ENCODE measurements around the gene ZNF521.
A peak's percentile ranks its signal among the peaks of the same experiment; 100 is the strongest.

Gene ZNF521

GRCh38 chr18:25351777-25352628, at the start of gene ZNF521:
ZNF521 (minus strand) TSS chr18:25352166; CDS start chr18:25350946, 1,220 bp downstream.
- no peak for FAIRE-seq

GRCh38 chr18:25399554-25399953, 47.6 kb upstream of the ZNF521 start:
- FAIRE-seq, result no peak

- no peak for FAIRE-seq
Measured at GRCh38 chr18:25392192-25392591, 40.2 kb upstream of the ZNF521 start.

- no peak for FAIRE-seq
Measured at GRCh38 chr18:25373432-25374179, 21.6 kb upstream of the ZNF521 start.

GRCh38 chr18:25370391-25370790, 18.4 kb upstream of the ZNF521 start:
- FAIRE-seq, result no peak

- FAIRE-seq, result no peak
Measured at GRCh38 chr18:25365242-25365641, 13.3 kb upstream of the ZNF521 start.

GRCh38 chr18:25364732-25365131, 12.8 kb upstream of the ZNF521 start:
- FAIRE-seq, result no peak

GRCh38 chr18:25360301-25360899, 8.4 kb upstream of the ZNF521 start:
- no peak for FAIRE-seq

- no peak for FAIRE-seq
Measured at GRCh38 chr18:25353080-25353479, 1.1 kb upstream of the ZNF521 start.

GRCh38 chr18:25352629-25353005, 651 bp upstream of the ZNF521 start:
- FAIRE-seq, result peak; percentile 78

- no peak for FAIRE-seq
Measured at GRCh38 chr18:25351280-25351775, 638 bp downstream of the ZNF521 start.

- no peak for FAIRE-seq
Measured at GRCh38 chr18:25350489-25351251, 1.3 kb downstream of the ZNF521 start.

GRCh38 chr18:25349926-25350487, 2.0 kb downstream of the ZNF521 start:
- FAIRE-seq, result no peak

GRCh38 chr18:25349131-25349925, 2.6 kb downstream of the ZNF521 start:
- FAIRE-seq, result no peak

GRCh38 chr18:25348386-25349130, 3.4 kb downstream of the ZNF521 start:
- FAIRE-seq, result no peak

GRCh38 chr18:25346561-25346960, 5.4 kb downstream of the ZNF521 start:
- FAIRE-seq, result no peak

- no peak for FAIRE-seq
Measured at GRCh38 chr18:25345081-25345866, 6.7 kb downstream of the ZNF521 start.

GRCh38 chr18:25341831-25342230, 10.1 kb downstream of the ZNF521 start:
- FAIRE-seq, result no peak

- no peak for FAIRE-seq
Measured at GRCh38 chr18:25340762-25341161, 11.2 kb downstream of the ZNF521 start.

- no peak for FAIRE-seq
Measured at GRCh38 chr18:25335676-25336075, 16.3 kb downstream of the ZNF521 start.
